ENCODE measurements around the gene WIPF3.

- TF ChIP-seq, protein P1, sequence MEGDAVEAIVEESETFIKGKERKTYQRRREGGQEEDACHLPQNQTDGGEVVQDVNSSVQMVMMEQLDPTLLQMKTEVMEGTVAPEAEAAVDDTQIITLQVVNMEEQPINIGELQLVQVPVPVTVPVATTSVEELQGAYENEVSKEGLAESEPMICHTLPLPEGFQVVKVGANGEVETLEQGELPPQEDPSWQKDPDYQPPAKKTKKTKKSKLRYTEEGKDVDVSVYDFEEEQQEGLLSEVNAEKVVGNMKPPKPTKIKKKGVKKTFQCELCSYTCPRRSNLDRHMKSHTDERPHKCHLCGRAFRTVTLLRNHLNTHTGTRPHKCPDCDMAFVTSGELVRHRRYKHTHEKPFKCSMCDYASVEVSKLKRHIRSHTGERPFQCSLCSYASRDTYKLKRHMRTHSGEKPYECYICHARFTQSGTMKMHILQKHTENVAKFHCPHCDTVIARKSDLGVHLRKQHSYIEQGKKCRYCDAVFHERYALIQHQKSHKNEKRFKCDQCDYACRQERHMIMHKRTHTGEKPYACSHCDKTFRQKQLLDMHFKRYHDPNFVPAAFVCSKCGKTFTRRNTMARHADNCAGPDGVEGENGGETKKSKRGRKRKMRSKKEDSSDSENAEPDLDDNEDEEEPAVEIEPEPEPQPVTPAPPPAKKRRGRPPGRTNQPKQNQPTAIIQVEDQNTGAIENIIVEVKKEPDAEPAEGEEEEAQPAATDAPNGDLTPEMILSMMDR (IDR thresholded peaks at IDR 0.05): no peak
- no peak for TF ChIP-seq POLR2A (IDR thresholded peaks at IDR 0.05)
Measured at GRCh38 chr7:29879609-29880008, 73.3 kb downstream of the WIPF3 start.

All from upper lobe of left lung (tissue), 4 donors.